HL-60/S4 treated with phorbol 12-myristate 13-acetate at 8.2 ng/mL for 4 days and 3 days (cell line): ENCODE data around the gene DYSF.

ENCODE experiments used
- in situ Hi-C: fragments of 300-500 bp; cut with MboI; formaldehyde crosslinking; loops from 2 replicates; pipeline ENCODE4 v1.15.0; 2022; ENCODE audit warnings: low sequenced_read_pairs

The DYSF gene

DNA sequence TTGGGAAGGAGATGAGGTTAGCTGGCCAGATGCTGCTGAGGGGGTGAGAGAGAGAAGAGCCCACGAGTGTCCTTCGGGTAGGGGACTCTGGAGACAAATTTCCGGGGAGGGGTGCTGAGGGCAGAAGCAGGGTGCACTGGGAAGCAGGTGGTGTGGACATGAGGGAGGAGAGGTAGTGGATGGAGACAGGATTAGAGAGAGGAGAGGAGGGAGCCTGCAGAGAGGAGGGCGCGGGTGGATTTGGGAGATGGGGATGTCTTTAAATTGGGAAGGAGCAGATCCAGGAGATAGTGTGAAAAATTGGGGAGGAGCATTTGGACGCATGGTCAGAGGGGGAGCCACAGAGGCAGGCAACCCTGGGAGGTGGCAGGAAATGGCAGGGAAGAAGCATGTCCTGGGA lies 154.7 kb downstream of the DYSF start:
- in situ Hi-C loops: no loop called here

DNA sequence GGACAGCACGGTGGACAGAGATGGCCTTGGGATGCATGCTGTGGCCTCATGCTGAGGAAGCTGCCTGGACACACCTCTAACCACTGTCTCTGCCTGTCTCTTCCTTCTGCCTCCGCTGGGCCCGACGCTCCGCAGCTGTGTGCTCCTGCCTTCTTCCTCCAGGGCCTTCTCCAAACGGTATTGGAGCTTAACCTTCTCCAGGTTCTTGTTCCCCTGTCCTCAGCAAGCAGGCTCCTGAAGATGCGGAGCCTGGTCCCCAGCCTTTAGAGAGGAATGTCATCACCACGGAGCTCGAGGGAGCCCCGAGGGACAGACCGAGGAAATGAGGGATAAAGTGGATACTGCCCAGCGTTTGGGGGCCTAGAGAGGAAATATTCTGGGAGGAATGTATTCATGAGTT lies 155.1 kb downstream of the DYSF start:
- in situ Hi-C loops: no loop called here

DNA sequence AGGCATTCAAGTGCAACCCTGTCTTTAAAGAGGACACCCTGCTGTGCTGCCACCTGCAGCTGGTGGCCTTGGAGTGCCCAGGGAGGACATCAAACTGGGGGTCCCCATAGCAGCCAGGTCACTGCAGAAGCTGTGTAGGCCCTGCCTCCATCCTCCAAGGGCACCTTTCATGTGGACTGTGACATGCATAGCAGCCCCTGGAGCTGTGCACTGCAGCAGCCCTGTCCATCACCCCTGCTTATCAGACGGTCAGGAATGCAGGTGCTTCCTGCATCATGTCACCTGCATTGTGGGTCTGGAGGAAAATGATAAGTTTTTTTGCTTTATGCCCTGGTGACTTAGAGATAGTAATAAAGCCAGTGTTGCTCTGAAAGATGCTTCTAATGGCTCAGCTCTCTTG lies 155.7 kb downstream of the DYSF start:
- in situ Hi-C loops: no loop called here

DNA sequence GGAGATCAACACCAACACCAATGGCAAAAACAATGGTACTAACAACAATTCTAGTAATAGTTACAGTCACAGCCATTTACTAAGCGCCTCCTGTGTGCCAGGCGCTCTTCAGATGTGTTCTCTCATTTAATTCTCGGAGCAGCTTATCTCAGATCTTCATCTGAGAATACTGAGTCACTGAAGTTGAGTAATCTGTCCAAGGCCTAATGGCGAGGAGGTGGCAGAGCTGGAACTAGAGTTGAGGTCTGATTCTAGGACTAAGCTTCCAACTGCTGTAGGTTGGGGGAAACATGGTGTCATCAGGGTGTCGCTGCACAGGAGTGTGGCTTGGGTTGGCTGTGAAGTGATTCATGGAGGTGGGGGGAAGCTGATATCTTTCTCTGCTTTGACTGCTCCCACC lies 156.1 kb downstream of the DYSF start:
- in situ Hi-C loops: no loop called here

DNA sequence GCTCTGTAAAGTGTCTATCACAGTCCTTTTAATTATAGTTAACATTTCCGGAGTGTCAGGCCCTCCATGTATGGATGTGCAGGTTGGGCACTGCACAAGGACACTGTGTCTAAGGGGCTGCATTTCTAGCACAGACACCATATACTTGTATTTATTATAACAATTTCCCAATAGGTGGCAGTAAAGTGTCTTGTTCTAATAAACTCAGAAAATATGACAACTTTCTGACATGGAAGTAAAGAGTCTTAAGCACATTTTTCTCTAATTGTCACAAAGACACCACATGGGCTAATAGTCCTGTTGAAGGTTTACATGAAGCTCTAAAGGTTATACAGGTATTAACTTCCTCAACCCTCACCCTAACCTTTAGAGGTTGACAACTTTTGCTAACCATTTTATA lies 156.6 kb downstream of the DYSF start:
- in situ Hi-C loops: no loop called here

DNA sequence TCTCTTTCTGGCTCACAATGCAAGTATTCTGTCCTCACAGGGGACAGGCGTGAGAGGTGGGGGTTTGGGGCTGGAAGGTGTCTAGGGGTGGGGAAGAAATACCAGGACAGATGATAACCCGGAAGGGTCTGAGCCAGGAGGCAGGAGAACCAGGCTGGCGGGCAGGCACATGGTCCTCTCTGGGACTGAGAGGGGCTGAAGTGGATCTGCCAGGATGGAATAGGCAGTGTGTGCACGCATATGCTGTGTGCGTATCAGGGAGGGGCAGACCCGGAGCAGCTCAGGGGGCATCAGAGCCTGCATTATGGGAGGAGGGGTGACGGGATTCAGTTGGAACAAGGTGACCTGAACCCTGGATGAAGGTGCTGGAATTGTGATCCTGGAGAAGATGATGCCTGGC lies 157.3 kb downstream of the DYSF start:
- in situ Hi-C loops: no loop called here

DNA sequence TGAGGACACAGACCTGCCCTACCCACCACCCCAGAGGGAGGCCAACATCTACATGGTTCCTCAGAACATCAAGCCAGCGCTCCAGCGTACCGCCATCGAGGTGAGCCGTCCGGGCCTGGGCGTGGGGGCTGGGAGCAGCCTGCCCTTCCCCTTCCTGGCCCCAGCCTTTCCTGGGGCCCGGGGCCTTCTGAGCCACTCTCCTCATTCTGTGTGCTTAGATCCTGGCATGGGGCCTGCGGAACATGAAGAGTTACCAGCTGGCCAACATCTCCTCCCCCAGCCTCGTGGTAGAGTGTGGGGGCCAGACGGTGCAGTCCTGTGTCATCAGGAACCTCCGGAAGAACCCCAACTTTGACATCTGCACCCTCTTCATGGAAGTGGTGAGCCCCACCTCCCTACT lies 157.9 kb downstream of the DYSF start:
- in situ Hi-C loops: no loop called here

DNA sequence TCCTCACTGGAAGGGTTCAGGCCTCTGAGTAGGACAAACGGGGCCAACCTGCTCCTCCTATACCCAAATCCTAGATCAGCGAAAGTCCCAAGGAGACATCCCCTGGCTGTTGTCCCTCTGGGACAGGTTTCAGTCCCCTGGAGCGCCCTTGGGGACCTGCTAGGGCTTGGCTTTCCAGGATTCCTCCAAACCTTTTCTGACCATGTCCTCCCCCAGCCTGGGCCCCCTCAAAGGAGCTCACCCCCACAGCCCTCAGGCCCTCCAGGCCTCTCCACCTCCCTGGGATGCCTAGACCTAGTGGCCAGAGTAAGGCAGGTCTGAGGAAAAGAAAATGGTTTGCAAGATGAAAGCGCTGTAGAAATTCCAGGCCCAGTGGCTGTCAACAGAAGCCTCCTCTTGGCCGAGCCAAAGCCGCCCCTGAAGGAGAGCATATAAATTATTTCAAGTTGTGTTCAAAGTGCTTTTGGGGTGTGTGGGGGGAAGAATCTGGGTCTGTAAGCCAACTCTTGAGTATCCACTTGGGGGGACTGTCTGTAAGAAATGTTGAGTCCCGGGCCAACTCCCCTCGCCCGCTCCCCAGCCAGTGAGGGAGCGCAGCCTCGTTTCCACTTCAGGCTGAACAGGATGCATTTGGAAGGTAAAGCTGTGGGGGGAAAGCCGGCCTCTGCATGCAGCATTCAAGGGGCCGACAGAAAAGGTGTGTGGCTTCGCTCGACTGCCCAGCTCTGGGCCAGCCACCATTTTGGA lies 158.6 kb downstream of the DYSF start:
- in situ Hi-C loops: no loop called here

DNA sequence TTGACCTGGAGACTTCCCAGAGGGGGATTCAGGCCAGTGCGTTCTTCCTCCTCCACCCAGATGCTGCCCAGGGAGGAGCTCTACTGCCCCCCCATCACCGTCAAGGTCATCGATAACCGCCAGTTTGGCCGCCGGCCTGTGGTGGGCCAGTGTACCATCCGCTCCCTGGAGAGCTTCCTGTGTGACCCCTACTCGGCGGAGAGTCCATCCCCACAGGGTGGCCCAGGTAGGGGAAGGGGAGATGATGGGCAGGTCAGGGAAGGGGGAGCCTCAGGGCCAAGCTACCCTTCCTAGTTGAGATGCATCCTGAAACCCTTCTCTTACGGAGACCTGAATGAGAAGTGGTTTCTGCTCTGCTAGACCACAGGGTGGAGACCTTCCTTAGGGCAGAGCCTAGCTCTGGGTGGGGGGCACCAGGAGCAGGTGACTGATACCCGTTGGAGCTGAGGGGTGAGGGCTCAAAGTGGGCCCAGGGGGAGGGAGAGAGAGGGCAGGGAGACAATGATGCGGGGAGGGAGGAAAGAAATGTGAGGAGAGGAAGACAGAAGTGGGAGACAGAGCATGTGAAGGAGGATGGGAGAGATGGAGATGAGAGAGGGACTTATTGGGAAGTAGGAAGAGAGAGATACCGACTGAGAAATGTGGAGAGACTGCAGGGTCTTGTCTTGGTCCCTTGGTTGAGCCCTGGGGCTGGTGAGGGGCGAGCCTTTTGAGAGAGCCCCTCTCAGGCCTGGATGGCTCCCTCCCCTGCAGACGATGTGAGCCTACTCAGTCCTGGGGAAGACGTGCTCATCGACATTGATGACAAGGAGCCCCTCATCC lies 159.4 kb downstream of the DYSF start:
- in situ Hi-C loops: no loop called here

DNA sequence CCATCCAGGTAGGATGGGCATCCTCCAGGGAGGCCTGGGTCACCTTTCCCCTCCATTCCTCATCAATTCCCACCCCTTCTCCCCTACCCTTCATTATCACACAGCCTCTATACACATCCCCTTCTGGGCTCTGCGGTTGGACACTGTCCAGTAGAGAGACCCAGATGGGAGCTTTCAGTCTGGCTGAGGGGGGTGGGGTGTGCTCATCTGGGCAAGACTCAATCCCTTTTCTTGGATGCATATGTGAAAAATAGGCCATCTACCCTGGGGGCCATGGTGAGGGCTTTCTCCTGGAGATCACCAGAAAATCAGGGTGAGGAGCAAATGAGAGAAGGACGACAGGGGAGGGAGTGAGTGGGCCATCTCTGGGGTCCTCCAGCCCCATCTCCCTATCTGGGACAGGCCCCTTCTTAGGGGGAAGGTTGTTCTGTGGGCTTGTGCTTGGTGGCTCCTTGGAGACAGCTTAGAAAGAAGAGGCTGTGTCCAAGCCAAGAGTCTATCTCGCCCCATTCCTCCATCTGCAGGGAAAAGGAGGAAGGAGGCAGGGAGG lies 160.1 kb downstream of the DYSF start:
- in situ Hi-C loops: no loop called here

DNA sequence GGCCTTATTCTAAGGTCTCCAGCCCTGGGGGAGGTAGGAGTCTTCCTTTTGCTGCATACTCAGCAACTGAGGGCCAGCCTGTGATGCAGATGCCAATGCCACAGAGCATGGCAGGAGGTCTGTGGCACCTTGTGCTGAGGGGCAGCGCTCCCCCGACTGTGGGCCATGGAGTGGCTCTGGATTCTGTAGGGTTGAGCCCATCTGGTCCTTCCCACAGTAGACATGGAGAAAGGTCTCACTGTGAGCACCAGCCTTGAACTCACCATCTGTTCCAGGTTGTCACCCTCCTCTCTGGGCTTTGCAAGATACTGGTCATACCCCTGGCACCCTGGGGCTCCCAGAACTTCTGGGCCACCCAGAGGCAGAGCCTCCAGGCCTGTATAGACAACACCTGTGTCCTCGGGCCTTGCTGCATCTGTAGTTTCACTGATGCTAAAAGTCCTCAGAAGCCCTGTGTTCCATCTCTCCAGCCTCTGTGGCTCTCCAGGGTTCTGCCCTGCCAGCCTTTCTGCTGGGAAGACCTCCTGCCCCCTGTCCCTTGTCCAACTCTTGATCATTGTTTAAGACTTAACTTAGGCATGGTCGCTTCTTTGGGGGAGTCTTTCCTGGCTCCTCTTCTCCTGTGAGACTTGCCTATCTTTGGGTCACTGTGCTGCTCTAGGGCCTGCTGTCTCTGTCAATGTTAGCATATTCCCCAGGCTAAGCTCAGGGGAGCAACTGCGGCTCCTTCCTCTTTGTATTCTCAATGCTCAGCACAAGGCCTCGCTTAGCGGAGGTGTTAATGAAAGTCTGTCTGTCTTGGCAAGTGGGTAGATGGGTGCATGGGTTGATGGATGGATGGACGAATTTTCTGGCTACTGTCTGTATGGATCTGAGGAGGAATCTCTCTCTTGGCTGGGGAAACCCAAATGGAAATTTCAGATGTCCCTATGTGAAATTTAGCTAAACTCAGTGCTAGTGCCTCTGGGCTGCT lies 160.9 kb downstream of the DYSF start:
- in situ Hi-C loops: no loop called here

DNA sequence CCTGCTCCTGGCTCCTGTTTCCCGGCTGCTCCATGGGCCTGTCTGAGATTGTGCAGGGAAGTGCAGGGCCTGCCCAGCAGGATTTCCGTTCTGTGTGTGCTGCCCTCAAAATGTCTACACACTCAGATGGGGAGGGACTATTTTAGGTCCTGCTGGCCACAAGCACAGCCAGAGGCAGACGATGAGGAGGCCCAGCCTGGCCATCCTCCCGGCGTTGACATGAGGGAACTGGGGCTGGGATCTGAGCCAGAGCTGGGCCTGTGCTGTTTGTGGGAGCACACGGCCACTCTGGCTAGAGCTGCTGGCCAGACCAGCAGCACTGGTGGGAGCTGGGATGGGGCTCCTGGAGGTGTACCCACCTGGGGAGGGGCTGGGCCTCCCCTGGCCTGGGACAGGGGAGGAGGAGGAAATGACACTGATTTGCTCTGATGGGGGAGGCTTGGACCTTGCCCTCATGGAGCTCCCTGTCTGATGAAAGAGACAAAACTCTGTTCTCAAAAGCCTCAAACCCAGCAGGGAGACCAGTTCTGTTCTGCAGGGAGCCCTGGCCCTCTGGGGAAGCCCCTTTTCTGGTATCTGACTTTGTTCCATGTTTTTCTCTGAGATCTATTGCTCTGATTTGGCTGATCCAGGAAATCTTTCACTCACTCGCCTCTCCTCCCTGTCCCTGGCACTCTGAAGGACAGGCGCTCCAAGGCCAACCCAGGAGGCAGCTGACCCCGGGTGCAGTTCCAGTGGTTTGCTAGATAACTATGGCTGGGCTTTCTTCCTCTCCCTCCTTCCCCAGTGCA lies 161.8 kb downstream of the DYSF start:
- in situ Hi-C loops: no loop called here

DNA sequence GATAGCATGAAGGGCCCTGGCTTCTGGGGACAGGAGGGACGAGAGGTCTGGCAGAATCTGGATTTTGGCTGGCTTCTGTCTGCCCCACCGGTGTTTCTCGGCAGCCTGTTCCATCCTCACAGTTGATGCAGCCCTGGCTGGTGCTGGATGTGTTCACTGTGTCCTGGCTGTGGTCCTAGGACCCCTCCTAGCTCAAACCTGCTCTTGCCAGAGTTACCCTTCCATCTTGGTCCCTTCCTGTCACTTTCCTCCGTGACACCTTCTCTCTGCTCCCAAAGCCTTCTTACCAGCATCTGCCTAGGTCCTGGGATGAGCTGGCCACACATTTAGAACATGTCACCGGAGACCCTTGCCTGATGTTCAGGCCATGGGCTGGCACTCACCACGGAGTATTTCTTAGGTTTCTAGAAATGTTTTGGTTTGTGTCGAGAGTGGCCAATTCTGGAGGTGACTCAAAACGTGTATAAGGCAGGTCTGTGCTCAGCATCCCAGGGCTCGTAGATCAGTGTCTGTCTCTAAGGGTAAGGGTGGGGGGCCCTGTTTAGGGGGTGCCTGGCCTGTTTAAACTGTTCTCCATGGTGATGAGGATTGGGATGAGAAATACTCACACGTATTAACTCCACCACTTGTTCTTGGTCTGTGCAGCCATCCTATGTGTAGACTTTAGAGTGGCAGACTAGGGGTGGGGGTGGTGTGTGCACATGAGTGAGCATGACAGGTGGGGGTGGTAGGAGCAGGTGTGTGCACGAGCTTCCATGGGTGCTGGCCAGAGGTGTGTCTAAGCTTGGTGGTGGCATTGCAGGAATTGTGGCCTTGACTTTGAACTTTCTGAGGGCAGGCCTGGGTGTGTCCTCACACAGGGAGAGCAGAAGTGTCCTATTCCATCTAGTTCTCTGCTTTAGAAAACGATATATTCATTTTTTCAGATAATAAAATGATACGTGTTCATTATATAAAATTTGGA lies 162.7 kb downstream of the DYSF start:
- in situ Hi-C loops: no loop called here

DNA sequence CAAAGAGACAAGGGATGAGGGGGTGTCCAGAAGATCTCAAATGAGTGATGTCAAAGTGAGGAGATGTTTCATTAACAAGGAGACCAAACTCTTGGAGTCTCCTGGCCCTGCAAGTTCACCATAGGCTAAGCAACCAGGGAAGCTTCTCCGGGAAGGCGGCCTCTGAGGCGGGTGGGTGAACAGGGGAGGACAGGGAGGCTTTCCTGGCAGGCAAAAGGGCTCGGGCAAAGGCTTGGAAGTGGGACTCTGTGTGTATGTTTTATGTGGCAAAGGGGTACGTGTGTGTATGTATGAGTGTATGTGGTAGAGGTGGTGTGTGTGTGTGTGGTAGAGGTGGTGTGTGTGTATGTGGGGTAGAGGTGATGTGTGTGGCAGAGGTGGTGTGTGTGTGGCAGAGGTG lies 163.9 kb downstream of the DYSF start:
- in situ Hi-C loops: no loop called here

DNA sequence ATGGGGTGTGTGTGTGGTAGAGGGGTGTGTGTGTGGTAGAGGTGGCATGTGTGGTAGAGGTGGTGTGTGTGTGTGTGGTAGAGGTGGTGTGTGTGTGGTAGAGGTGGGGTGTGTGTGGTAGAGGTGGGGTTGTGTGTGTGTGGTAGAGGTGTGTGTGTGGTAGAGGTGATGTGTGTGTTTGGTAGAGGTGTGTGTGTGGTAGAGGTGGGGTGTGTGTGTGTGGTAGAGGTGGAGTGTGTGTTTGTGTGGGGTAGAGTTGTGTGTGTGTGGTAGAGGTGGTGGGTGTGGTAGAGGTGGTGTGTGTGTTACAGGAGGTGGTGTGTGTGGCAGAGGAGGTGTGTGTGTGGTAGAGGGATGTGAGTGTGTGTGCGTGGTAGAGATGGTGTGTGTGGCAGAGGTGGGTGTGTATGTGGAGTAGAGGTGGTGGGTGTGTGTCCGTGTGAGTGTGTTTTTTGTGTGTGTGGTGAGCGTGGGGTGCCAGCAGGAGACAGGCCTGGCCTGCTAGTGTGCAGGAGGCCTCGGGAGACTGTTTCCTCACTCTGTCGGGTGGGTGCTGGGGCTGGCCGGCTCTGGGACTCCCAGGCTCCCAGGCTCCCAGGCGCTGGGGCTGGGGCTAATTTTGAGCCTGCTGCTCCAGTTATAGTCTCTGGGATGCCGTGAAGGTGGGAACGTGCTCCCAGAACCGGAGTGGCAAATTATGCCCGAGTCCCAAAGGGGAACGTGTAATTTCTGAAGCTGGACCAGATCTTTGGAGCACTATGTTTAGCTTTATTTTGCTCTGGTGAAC lies 165.2 kb downstream of the DYSF start:
- in situ Hi-C loops: no loop called here

DNA sequence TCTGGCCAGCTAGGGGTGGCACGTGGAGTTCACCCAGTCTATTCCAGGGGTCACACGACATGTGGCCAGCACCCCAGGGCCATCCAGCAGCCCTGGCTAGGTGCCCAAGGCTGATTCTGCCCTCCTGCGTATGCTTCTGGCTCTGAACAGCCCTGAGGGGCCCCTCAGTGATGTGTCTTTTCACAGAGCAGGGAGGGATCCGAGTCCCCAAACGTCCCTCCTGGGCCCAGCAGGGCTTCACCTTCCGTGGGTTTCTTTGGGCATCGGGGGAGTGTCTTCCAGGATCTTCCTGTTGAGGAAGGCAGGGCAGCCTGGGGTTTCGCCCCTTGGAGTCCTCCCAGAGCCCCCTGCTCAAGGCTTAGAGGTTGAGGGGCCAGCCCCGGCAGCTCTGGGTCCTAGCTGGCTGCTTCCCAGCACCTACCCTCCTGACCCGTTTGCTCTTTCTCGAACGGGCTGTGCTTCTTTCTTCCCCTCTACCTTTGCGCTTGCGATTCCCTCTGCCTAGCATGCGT lies 165.9 kb downstream of the DYSF start:
- in situ Hi-C loops: no loop called here

DNA sequence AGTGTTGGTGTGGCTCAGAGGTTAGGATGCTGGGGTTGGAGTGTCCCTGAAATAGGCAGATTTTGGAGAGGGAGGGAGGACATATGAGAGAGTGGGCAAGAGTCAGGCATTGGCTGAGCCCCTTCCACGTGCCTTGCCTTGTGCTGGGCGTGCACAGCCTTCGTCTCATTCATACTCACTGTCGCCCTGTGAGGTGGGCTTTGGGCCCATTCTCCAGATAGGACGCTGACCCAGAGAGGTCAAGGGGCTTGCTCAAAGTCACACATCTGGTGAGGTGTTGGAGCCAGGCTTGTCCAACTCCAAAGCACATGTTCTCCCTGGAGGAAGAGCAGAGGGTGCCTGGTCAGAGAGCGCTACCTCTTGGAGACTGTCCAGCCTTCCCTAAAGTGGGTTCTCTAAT lies 166.8 kb downstream of the DYSF start:
- in situ Hi-C loops: no loop called here

DNA sequence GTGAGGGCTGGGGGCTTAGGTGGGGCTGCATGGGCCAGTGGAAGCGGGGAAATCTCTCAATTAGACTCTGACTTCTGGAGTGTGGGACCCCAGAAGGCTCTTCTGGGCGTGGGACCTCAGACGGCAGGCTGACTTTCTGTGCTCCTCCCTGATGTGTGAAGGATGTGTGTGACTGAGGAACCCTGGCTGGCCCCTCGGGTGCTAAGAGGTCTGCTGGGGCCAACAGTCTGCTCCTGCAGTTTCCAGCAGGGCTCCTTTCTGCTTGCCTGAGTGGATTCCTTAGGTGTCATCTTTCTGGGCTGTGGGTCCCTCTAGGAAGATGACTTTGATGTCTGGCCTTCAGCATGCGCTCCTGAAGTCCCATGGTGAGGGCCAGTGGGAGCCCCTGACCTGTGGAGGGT lies 167.5 kb downstream of the DYSF start:
- in situ Hi-C loops: no loop called here
